ENCODE measurements around the gene NLRC5.

NLRC5 gene

DNA sequence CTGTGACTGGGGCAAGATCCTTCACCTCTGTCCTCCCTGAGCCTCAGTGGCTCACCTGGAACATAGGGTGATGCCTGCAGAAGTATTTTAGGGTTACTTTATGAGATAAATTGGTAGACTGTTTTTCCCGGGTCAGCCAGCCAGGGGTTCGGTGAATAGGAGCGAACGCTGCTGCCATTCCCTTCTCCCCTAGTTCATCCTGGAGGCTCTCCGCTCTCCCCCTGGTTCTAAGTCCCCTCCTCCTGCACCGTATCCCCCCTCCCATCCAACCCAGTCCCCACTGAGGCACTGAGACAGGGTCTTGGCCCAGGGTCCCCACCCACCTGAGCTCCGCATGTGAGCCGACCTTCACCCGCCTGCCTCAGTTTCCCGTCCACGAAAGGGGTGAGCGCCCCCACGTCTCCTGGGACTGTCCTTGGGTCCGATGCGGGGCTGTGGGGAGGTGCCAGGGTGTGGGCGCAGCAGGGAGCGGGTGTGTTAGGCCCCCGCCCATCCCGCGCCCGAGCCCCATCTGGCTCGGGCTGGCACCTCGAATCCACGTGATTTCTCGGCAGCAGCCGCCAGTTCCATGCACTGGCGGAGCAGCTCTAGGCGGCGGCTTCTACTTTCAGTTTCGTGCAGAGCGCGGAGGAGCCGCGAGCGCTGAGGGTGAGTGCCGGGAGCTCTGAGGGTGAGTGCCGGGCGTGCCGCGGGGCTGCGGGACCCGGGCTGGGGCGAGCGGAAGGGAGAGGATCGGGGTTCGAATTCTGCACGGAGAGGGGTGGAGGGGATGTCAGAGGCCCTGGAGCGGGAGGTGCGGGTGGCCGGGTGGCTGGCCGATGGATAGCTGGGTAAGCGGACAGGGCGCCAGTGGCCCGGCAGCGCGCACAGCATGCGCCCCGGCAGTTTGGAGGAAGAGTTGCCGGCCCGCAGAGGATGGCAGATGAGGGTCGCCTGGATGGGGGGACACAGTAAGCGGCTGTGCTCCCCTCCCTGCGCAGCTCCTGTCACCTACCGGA is at the start of gene NLRC5:
NLRC5 (plus strand) TSS at position 610 of the 998 bp plus-strand sequence. CDS start 31,156 bp downstream, outside the sequence.
- ChIA-PET POLR2A (interaction anchor here (0.6 to 1.2 kb wide), 3 partner anchors 8 to 15 kb away, joined by 3 to 4 read pairs (median 4); no protein-coding TSS in a partner anchor), CTCF (interaction anchor here (0.6 to 1.2 kb wide), 2 partner anchors 25 to 230 kb away, joined by 3 to 7 read pairs; no protein-coding TSS in a partner anchor)
- peak; percentile 71 for DNase-seq (ENCODE audit: extremely low spot score)
- no peak for TF ChIP-seq FOXA1 (IDR thresholded peaks at IDR 0.05)
- no peak for TF ChIP-seq ARNT (IDR thresholded peaks at IDR 0.05)
- TF ChIP-seq LEF1 (IDR thresholded peaks at IDR 0.05; ENCODE audit: borderline replicate concordance) = no peak
- TF ChIP-seq SP1 (IDR thresholded peaks at IDR 0.05) = no peak
- peak; percentile 77 for TF ChIP-seq L3MBTL2 (conservative IDR thresholded peaks at IDR 0.05)

DNA sequence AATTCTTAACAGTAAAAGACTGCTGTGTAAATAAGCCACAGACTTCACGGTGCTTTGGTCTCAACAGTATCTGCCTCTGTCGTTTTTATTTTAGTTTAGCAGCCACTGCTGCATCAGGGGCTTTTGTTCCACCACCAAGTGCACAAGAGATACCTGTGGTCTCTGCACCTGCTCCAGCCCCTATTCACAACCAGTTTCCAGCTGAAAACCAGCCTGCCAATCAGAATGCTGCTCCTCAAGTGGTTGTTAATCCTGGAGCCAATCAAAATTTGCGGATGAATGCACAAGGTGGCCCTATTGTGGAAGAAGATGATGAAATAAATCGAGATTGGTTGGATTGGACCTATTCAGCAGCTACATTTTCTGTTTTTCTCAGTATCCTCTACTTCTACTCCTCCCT is 49.6 kb upstream of the NLRC5 start:
- CTCF ChIA-PET = no interaction called here
- DNase-seq (ENCODE audit: extremely low spot score) = no peak
- POLR2A ChIA-PET = no interaction called here
- TF ChIP-seq FOXM1 (IDR thresholded peaks at IDR 0.05; ENCODE audit: borderline replicate concordance) (no peak), SUZ12 (IDR thresholded peaks at IDR 0.05) (no peak), PKNOX1 (IDR thresholded peaks at IDR 0.05) (no peak), CTBP1 (IDR thresholded peaks at IDR 0.05; ENCODE audit: borderline replicate concordance) (no peak), HDGF (IDR thresholded peaks at IDR 0.05; ENCODE audit: borderline replicate concordance) (no peak), L3MBTL2 (conservative IDR thresholded peaks at IDR 0.05) (no peak), SP1 (IDR thresholded peaks at IDR 0.05) (no peak), ZNF384 (IDR thresholded peaks at IDR 0.05) (no peak), TARDBP (IDR thresholded peaks at IDR 0.05) (no peak), FOXA1 (IDR thresholded peaks at IDR 0.05) (no peak), LEF1 (IDR thresholded peaks at IDR 0.05; ENCODE audit: borderline replicate concordance) (no peak), FOXK2 (IDR thresholded peaks at IDR 0.05) (no peak), ARNT (IDR thresholded peaks at IDR 0.05) (no peak), ELF4 (IDR thresholded peaks at IDR 0.05) (no peak), NFRKB (IDR thresholded peaks at IDR 0.05) (no peak), BHLHE40 (IDR thresholded peaks at IDR 0.05; ENCODE audit: borderline replicate concordance) (no peak)

DNA sequence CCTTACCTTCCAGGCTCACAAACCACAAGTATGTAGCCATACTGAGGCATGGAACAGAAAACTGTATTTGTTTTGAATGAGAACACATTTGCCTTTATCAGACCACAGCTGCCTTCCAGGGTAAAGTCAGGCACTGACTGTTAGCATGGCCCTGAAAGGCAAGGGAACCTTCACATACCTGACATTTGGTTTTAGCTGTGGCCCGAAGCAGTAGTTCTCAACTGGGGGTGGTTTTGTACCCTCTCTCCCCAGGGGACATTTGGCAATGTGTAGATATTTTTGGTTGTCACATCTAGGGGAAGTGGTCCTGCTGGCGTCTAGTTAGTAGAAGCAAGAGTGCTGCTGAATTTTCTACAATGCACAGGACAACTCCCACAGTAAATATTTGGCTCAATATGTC is 48.3 kb upstream of the NLRC5 start:
- no peak for TF ChIP-seq FOXA1 (IDR thresholded peaks at IDR 0.05)
- TF ChIP-seq HDGF (IDR thresholded peaks at IDR 0.05; ENCODE audit: borderline replicate concordance) = no peak
- no peak for TF ChIP-seq SUZ12 (IDR thresholded peaks at IDR 0.05)
- TF ChIP-seq PKNOX1 (IDR thresholded peaks at IDR 0.05) = no peak
- DNase-seq (ENCODE audit: extremely low spot score) = no peak
- ChIA-PET CTCF (interaction anchor here (1.3 kb wide), 1 partner anchor 11 kb away, joined by 3 read pairs; no protein-coding TSS in a partner anchor), POLR2A (no interaction called here)

- POLR2A ChIA-PET = no interaction called here
- no peak for DNase-seq (ENCODE audit: extremely low spot score)
- no peak for TF ChIP-seq SUZ12 (IDR thresholded peaks at IDR 0.05)
- TF ChIP-seq SP1 (IDR thresholded peaks at IDR 0.05) = no peak
- TF ChIP-seq FOXK2 (IDR thresholded peaks at IDR 0.05) = no peak
- no peak for TF ChIP-seq HDGF (IDR thresholded peaks at IDR 0.05; ENCODE audit: borderline replicate concordance)
- TF ChIP-seq PKNOX1 (IDR thresholded peaks at IDR 0.05) = no peak
- no peak for TF ChIP-seq LEF1 (IDR thresholded peaks at IDR 0.05; ENCODE audit: borderline replicate concordance)
- TF ChIP-seq BHLHE40 (IDR thresholded peaks at IDR 0.05; ENCODE audit: borderline replicate concordance) = no peak
- no peak for TF ChIP-seq NFRKB (IDR thresholded peaks at IDR 0.05)
- no peak for TF ChIP-seq FOXM1 (IDR thresholded peaks at IDR 0.05; ENCODE audit: borderline replicate concordance)
- TF ChIP-seq TARDBP (IDR thresholded peaks at IDR 0.05) = no peak
- no peak for TF ChIP-seq ARNT (IDR thresholded peaks at IDR 0.05)
- TF ChIP-seq FOXA1 (IDR thresholded peaks at IDR 0.05) = no peak
- TF ChIP-seq ZNF384 (IDR thresholded peaks at IDR 0.05) = no peak
- CTCF ChIA-PET = interaction anchor here (1.3 kb wide), 1 partner anchor 10 kb away, joined by 3 read pairs; no protein-coding TSS in a partner anchor
Measured at GRCh38 chr16:56941856-56942331, 47.5 kb upstream of the NLRC5 start.

DNA sequence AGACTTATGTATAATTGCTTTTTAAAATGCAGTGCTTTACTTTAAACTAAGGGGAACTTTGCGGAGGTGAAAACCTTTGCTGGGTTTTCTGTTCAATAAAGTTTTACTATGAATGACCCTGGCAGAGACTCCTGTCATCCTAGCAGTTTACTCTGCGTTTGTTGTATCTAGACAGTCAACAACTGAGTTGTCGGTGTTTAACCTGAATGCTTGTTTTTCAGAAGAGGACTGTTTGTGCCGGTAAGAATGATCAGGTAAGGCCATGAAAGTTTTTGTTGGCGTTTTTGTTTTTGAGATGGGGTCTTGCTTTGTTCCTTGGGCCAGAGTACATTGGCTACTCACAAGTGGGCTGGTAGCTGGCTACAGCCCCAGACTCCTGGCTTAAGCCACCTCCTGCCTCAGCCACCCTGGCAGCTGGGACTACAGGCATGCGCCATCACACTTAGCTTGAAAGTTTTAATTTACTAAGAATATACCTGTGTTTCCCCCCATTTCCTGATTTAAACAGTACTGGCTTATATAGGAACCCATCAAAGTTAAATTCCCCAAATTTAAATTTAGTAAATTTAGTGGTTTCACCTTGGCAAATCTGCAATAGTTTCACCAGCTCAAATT is 45.5 kb upstream of the NLRC5 start:
- ChIA-PET POLR2A (interaction anchor here (1.7 kb wide), 1 partner anchor 11 kb away, joined by 6 read pairs; no protein-coding TSS in a partner anchor), CTCF (no interaction called here)
- DNase-seq (ENCODE audit: extremely low spot score) = no peak
- no peak for TF ChIP-seq L3MBTL2 (conservative IDR thresholded peaks at IDR 0.05)
- TF ChIP-seq SUZ12 (IDR thresholded peaks at IDR 0.05) = no peak
